WTC11 (cell line): Measurements from ENCODE around the gene ATPAF2.

Source experiments
- ATF1 ChIP-seq: sonication (generic); formaldehyde crosslinking; IDR thresholded peaks from 2 replicates; pipeline ENCODE4 v1.8.1; 2023; ENCODE audit warnings: mild to moderate bottlenecking, moderate library complexity, missing genetic modification reagents
- FOXJ3 ChIP-seq: sonication (generic); formaldehyde crosslinking; IDR thresholded peaks from 2 replicates; pipeline ENCODE4 v1.9.0; 2021; ENCODE audit warnings: missing genetic modification reagents, mild to moderate bottlenecking, borderline replicate concordance
- JUN ChIP-seq: sonication (generic); formaldehyde crosslinking; IDR thresholded peaks from 2 replicates; pipeline ENCODE4 v1.8.0; 2023; ENCODE audit warnings: mild to moderate bottlenecking, missing genetic modification reagents
- NFATC4 ChIP-seq: fragments of 250-450 bp; sonication (Bioruptor Pico); IDR thresholded peaks from 2 replicates; pipeline ENCODE4 v1.9.0; 2021; ENCODE audit warnings: mild to moderate bottlenecking
- NFE2L1 ChIP-seq: sonication (generic); formaldehyde crosslinking; IDR thresholded peaks from 2 replicates; pipeline ENCODE4 v1.8.1; 2023; ENCODE audit warnings: missing genetic modification reagents
- SP1 ChIP-seq: sonication (generic); formaldehyde crosslinking; conservative IDR thresholded peaks from 2 replicates; pipeline ENCODE4 v1.8.1; 2022; ENCODE audit warnings: missing genetic modification reagents
- ZNF232 ChIP-seq: sonication (generic); formaldehyde crosslinking; IDR thresholded peaks from 2 replicates; pipeline ENCODE4 v1.8.0; 2022; ENCODE audit warnings: mild to moderate bottlenecking, missing genetic modification reagents
- TF ChIP-seq, protein P1 (sequence below): sonication (generic); formaldehyde crosslinking; IDR thresholded peaks from 2 replicates; pipeline ENCODE4 v1.8.1; 2023; ENCODE audit warnings: mild to moderate bottlenecking, missing genetic modification reagents, borderline replicate concordance
- TF ChIP-seq, protein P2 (sequence below): fragments of 200-600 bp; IDR thresholded peaks from 2 replicates; pipeline ENCODE4 v1.8.0; 2022; ENCODE audit warnings: antibody characterized with exemption
- TF ChIP-seq, protein P3 (sequence below): sonication (generic); formaldehyde crosslinking; IDR thresholded peaks from 2 replicates; pipeline ENCODE4 v1.8.1; 2023; ENCODE audit warnings: mild to moderate bottlenecking, missing genetic modification reagents
- TF ChIP-seq, protein P4 (sequence below): sonication (generic); formaldehyde crosslinking; IDR thresholded peaks from 2 replicates; pipeline ENCODE4 v1.8.0; 2022; ENCODE audit warnings: mild to moderate bottlenecking, missing genetic modification reagents

DNA sequence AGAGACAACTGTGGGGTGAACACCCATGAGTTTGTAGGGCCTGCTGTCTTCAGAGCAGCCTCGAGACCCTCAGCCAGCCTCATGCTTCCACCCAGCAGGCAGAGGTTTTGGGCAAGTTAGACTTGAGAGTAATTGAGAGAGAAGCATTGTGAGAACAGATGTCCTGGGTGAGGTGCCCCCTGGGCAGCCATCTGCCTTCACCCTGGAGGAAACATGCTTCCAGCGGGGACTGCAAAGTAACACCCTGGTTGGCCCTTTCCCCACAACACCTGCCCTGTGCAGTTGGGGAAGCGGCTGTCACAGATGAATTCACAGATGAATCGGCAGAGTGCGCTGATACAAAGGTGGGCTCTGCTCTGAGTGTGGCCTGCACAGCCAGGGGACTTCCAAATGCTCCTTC lies 23.4 kb downstream of the ATPAF2 start:
- TF ChIP-seq, protein P1, sequence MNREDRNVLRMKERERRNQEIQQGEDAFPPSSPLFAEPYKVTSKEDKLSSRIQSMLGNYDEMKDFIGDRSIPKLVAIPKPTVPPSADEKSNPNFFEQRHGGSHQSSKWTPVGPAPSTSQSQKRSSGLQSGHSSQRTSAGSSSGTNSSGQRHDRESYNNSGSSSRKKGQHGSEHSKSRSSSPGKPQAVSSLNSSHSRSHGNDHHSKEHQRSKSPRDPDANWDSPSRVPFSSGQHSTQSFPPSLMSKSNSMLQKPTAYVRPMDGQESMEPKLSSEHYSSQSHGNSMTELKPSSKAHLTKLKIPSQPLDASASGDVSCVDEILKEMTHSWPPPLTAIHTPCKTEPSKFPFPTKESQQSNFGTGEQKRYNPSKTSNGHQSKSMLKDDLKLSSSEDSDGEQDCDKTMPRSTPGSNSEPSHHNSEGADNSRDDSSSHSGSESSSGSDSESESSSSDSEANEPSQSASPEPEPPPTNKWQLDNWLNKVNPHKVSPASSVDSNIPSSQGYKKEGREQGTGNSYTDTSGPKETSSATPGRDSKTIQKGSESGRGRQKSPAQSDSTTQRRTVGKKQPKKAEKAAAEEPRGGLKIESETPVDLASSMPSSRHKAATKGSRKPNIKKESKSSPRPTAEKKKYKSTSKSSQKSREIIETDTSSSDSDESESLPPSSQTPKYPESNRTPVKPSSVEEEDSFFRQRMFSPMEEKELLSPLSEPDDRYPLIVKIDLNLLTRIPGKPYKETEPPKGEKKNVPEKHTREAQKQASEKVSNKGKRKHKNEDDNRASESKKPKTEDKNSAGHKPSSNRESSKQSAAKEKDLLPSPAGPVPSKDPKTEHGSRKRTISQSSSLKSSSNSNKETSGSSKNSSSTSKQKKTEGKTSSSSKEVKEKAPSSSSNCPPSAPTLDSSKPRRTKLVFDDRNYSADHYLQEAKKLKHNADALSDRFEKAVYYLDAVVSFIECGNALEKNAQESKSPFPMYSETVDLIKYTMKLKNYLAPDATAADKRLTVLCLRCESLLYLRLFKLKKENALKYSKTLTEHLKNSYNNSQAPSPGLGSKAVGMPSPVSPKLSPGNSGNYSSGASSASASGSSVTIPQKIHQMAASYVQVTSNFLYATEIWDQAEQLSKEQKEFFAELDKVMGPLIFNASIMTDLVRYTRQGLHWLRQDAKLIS (CRISPR knock-in tag), result no peak
- TF ChIP-seq, protein P2, sequence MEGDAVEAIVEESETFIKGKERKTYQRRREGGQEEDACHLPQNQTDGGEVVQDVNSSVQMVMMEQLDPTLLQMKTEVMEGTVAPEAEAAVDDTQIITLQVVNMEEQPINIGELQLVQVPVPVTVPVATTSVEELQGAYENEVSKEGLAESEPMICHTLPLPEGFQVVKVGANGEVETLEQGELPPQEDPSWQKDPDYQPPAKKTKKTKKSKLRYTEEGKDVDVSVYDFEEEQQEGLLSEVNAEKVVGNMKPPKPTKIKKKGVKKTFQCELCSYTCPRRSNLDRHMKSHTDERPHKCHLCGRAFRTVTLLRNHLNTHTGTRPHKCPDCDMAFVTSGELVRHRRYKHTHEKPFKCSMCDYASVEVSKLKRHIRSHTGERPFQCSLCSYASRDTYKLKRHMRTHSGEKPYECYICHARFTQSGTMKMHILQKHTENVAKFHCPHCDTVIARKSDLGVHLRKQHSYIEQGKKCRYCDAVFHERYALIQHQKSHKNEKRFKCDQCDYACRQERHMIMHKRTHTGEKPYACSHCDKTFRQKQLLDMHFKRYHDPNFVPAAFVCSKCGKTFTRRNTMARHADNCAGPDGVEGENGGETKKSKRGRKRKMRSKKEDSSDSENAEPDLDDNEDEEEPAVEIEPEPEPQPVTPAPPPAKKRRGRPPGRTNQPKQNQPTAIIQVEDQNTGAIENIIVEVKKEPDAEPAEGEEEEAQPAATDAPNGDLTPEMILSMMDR, result no peak
- TF ChIP-seq ZNF232 (no peak), NFATC4 (CRISPR knock-in tag) (no peak), JUN (CRISPR knock-in tag) (no peak), ATF1 (CRISPR knock-in tag) (no peak), NFE2L1 (CRISPR knock-in tag) (no peak), SP1 (CRISPR knock-in tag) (no peak), FOXJ3 (CRISPR knock-in tag) (no peak)
- TF ChIP-seq, protein P3, sequence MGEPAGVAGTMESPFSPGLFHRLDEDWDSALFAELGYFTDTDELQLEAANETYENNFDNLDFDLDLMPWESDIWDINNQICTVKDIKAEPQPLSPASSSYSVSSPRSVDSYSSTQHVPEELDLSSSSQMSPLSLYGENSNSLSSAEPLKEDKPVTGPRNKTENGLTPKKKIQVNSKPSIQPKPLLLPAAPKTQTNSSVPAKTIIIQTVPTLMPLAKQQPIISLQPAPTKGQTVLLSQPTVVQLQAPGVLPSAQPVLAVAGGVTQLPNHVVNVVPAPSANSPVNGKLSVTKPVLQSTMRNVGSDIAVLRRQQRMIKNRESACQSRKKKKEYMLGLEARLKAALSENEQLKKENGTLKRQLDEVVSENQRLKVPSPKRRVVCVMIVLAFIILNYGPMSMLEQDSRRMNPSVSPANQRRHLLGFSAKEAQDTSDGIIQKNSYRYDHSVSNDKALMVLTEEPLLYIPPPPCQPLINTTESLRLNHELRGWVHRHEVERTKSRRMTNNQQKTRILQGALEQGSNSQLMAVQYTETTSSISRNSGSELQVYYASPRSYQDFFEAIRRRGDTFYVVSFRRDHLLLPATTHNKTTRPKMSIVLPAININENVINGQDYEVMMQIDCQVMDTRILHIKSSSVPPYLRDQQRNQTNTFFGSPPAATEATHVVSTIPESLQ (CRISPR knock-in tag), result no peak
- TF ChIP-seq, protein P4, sequence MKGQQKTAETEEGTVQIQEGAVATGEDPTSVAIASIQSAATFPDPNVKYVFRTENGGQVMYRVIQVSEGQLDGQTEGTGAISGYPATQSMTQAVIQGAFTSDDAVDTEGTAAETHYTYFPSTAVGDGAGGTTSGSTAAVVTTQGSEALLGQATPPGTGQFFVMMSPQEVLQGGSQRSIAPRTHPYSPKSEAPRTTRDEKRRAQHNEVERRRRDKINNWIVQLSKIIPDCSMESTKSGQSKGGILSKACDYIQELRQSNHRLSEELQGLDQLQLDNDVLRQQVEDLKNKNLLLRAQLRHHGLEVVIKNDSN (CRISPR knock-in tag), result no peak
